Spleen (tissue), 11 donors: ENCODE data around the gene BNC1. TPM values are rescaled to one million over a fixed set of nuclear protein-coding genes. Genes with fewer than 3 reads are reported as not detected.
"Not testable (repeated sequence)": the region's sequence is repeated elsewhere in the genome, so short reads cannot be mapped to it uniquely, and the experiment has no call there.

Experiments
- DNase-seq: peaks from one replicate; pipeline ENCODE4 v3.0.0-alpha.2; 2020
- H3K27ac ChIP-seq, 8 donors: fragments of 200-600 bp; sonication (generic) in 7 of 8; 1 replicate in 4 of 8; 2 replicates in 4 of 8; pipeline versions ENCODE4 v1.5.0 to v1.8.0; 2016 to 2021; ENCODE audit warnings: inconsistent platforms in 4 of 8, mild to moderate bottlenecking in 4 of 8, moderate library complexity in 1 of 8
- H3K27me3 ChIP-seq, 7 donors: fragments of 200-600 bp; sonication (generic) in 6 of 7; replicated peaks in 1 of 7; 1 replicate in 4 of 7; 2 replicates in 3 of 7; pipeline versions ENCODE4 v1.5.0 to v1.8.0; 2016 to 2021; ENCODE audit warnings: inconsistent platforms in 3 of 7, mild to moderate bottlenecking in 1 of 7
- H3K36me3 ChIP-seq, 6 donors: fragments of 200-600 bp; sonication (generic) in 5 of 6; 1 replicate in 4 of 6; 2 replicates in 2 of 6; pipeline versions ENCODE4 v1.5.0 to v1.8.0; 2016 to 2021; ENCODE audit warnings: inconsistent platforms in 2 of 6
- H3K4me1 ChIP-seq, 6 donors: fragments of 200-600 bp; sonication (generic) in 5 of 6; 1 replicate in 3 of 6; 2 replicates in 3 of 6; pipeline versions ENCODE4 v1.5.0 to v1.8.0; 2016 to 2021; ENCODE audit warnings: inconsistent platforms in 3 of 6
- H3K4me3 ChIP-seq, 8 donors: fragments of 200-600 bp; sonication (generic) in 7 of 8; 1 replicate in 4 of 8; 2 replicates in 4 of 8; pipeline versions ENCODE4 v1.5.0 to v1.8.0; 2016 to 2021; ENCODE audit warnings: inconsistent platforms in 4 of 8, mild to moderate bottlenecking in 4 of 8, moderate library complexity in 2 of 8
- H3K9me3 ChIP-seq, 8 donors: fragments of 200-600 bp; sonication (generic) in 7 of 8; 1 replicate in 4 of 8; 2 replicates in 4 of 8; pipeline versions ENCODE4 v1.5.0 to v1.8.0; 2016 to 2021; ENCODE audit warnings: inconsistent platforms in 4 of 8
- CTCF ChIP-seq, 11 experiments: fragments of 200-600 bp in 7 of 11; fragments of 450-650 bp in 4 of 11; sonication (generic) in 4 of 11; IDR thresholded peaks in 8 of 11; conservative IDR thresholded peaks in 3 of 11; 1 replicate in 7 of 11; 2 replicates in 4 of 11; pipeline versions ENCODE4 v1.4.0 to v1.8.0; 2016 to 2021; ENCODE audit warnings: antibody characterized with exemption in 11 of 11, inconsistent platforms in 4 of 11, mild to moderate bottlenecking in 1 of 11
- POLR2A ChIP-seq, 3 donors: fragments of 450-650 bp; IDR thresholded peaks; one replicate each; pipeline ENCODE4 v1.5.1; 2017; ENCODE audit warnings: antibody characterized with exemption in 3 of 3, mild to moderate bottlenecking in 1 of 3
- POLR2AphosphoS5 ChIP-seq, 3 donors: sonication (generic); formaldehyde crosslinking; IDR thresholded peaks; one replicate each; pipeline ENCODE4 v1.5.1; 2017; ENCODE audit warnings: antibody characterized with exemption in 3 of 3
- WGBS, 5 donors: extraction: QIAGEN DNeasy Blood & Tissue Kit in 3 of 5; methylation state at CpG; one replicate each; pipeline versions ENCODE4 v1.1.5 to v1.1.7; 2013 to 2018; 5-methylcytosine and 5-hydroxymethylcytosine counted together
- intact Hi-C: fragments of 100-400 bp; cut with DNase I; formaldehyde crosslinking; loops from one replicate; pipeline ENCODE4 v1.15.0; 2023; ENCODE audit warnings: low total_unique reads
- polyA plus RNA-seq, 3 donors: library from polyadenylated mRNA; stranded (reverse); fragments of 200-250 nt; gene quantifications; one replicate each; pipeline ENCODE4 v1.2.1, GENCODE V29; 2013
- total RNA-seq, 7 donors: library from RNA; depleted of rRNA in 3 of 7; stranded (reverse); fragments of >200 nt in 3 of 7; fragmentation: NEBNext Ultra II Directional in 4 of 7; extraction: Animal tissue kit (Norgen Biotek cat#: 25700) in 4 of 7; gene quantifications; one replicate each; pipeline versions ENCODE4 v1.1.0 to v1.2.1, GENCODE V29; 2016 to 2021
- donor health status: healthy with polysubstance abuse.
- donor health status: DM: no; HTN: no; CAD: no; lungs with moderate emphysema.
- donor health status: DM: no; HTN: no; CAD: no.
- donor health status: Bipolar disorder and iron deficiency.
- donor health status: healthy.
- donor health status: DM: no; HTN: no; CAD: no.
- donor health status: DM: yes; HTN: yes; CAD: no.

BNC1 gene
- total and polyA plus RNA-seq, 10 donors, result 0.02 to 0.41 (median 0.14) TPM; not detected in 2

- no peak overlapping the region for H3K4me3 ChIP-seq
These were observed 14.3 kb downstream of the BNC1 start for GRCh38 chr15:83270176-83270575.

DNA sequence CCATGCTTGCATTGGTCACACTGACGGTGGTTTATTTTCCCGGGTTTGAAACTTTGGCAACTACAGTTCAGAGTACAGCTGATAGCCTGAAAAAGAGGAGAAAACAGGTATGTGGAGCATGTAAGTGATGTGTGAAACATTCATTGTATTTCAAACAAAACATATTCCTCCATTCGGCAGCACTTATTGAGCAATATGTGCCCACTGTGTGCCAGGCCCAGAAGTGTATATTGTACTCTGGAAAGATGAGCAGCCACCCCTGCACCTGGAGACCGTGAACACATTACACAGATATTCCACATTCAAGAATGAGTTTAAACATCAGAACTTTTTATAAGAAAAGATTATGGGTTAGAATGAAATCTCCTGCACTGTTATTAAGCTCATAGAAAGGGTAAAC, 16.3 kb downstream of the BNC1 start:
- Histone ChIP-seq H3K36me3 (no peaks in the 10 kb centered on the region), H3K4me3 (no peak overlapping the region), H3K9me3 (no peaks in the 10 kb centered on the region), H3K4me1 (no peaks in the 10 kb centered on the region), H3K27ac (no peak overlapping the region), H3K27me3 (peaks cover 0 to 22% (median 3%) of the 10 kb centered on the region in 7 donors)
- intact Hi-C loops, result no loop called here
- WGBS, 5 donors, result 87 to 95% (median 89%) methylated on average over 4 of the region's 4 CpGs
- no peak for DNase-seq
- TF ChIP-seq POLR2A (IDR thresholded peaks at IDR 0.05), result no peak
- no peak for TF ChIP-seq CTCF (IDR thresholded peaks at IDR 0.05 in 8 of 11, conservative IDR thresholded peaks at IDR 0.05 in 3 of 11)
- no peak for TF ChIP-seq POLR2AphosphoS5 (IDR thresholded peaks at IDR 0.05)

More at GRCh38 chr15:83270176-83270575, 14.3 kb downstream of the BNC1 start:
- H3K9me3 ChIP-seq, result no peaks in the 10 kb centered on the region
- DNase-seq, result no peak
- H3K4me1 ChIP-seq, result no peaks in the 10 kb centered on the region
- peaks cover 0 to 25% (median 3%) of the 10 kb centered on the region in 7 donors for H3K27me3 ChIP-seq
- intact Hi-C loops, result no loop called here
- no peaks in the 10 kb centered on the region for H3K36me3 ChIP-seq
- 43 to 72% (median 54%) methylated on average over 1 of the region's 1 CpG for WGBS, 5 donors
- no peak for TF ChIP-seq CTCF (IDR thresholded peaks at IDR 0.05 in 8 of 11, conservative IDR thresholded peaks at IDR 0.05 in 3 of 11)
- no peak for TF ChIP-seq POLR2AphosphoS5 (IDR thresholded peaks at IDR 0.05)
- H3K27ac ChIP-seq, result no peak overlapping the region

DNA sequence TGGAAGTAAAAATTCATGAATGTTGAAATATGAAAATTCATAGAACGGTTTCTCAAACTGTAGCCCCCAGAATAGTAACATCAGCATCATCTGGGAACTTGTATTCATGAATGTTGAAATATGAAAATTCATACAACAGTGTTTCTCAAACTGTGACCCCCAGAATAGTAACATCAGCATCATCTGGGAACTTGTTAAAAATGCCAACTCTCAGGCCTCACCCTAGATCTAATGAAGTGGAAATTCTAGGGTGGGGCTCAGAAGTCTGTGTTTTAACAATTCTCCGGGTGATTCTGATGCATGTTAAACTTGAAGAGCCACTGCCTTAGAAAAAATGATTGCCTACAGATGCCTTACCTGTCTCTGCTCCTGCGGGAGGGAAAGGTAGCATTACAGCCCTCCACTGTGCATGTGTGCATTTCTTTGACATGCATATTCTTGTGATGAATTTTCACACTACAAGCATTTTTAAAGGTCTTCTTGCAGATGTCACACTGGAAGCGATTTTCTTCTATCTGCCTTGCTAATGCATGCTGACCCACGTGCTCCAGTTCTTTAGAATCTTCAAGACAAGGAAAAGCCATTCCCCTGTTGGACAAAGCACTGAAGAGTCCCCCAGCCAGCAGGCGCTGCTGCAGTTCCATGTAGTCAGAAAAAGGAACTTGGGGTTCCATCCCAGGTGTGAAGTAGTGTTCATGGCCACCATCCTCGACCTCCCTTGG, 21.7 kb downstream of the BNC1 start:
- TF ChIP-seq POLR2A (IDR thresholded peaks at IDR 0.05) (no peak), POLR2AphosphoS5 (IDR thresholded peaks at IDR 0.05) (no peak), CTCF (IDR thresholded peaks at IDR 0.05 in 8 of 11, conservative IDR thresholded peaks at IDR 0.05 in 3 of 11) (no peak)
- H3K27ac ChIP-seq, result no peak overlapping the region
- WGBS, 5 donors, result 77 to 88% (median 78%) methylated on average over 6 to 7 of the region's 7 CpGs
- no peaks in the 10 kb centered on the region for H3K36me3 ChIP-seq
- intact Hi-C loops, result no loop called here
- H3K4me1 ChIP-seq, result no peaks in the 10 kb centered on the region
- H3K4me3 ChIP-seq, result no peak overlapping the region
- DNase-seq, result no peak
- no peaks in the 10 kb centered on the region for H3K9me3 ChIP-seq
- H3K27me3 ChIP-seq, result peaks cover 0 to 23% (median 0%) of the 10 kb centered on the region in 7 donors

GRCh38 chr15:83262181-83262580, 22.3 kb downstream of the BNC1 start:
- H3K4me1 ChIP-seq, result not testable (repeated sequence)

More at GRCh38 chr15:83262181-83262580, 22.3 kb downstream of the BNC1 start:
- 79 to 92% (median 87%) methylated on average over 6 of the region's 6 CpGs for WGBS, 5 donors
- H3K36me3 ChIP-seq, H3K27ac ChIP-seq, DNase-seq, intact Hi-C loops, H3K4me3 ChIP-seq, H3K9me3 ChIP-seq: not testable (repeated sequence)
- peaks cover 0 to 23% (median 0%) of the 10 kb centered on the region in 7 donors for H3K27me3 ChIP-seq
